Measurements from ENCODE around the gene PLEKHA1. TPM values are rescaled to one million over a fixed set of nuclear protein-coding genes. Genes with fewer than 3 reads are reported as not detected.

PLEKHA1 gene
- total RNA-seq, 2 experiments from 2014 or later = 5.5 to 7.3 TPM

DNA sequence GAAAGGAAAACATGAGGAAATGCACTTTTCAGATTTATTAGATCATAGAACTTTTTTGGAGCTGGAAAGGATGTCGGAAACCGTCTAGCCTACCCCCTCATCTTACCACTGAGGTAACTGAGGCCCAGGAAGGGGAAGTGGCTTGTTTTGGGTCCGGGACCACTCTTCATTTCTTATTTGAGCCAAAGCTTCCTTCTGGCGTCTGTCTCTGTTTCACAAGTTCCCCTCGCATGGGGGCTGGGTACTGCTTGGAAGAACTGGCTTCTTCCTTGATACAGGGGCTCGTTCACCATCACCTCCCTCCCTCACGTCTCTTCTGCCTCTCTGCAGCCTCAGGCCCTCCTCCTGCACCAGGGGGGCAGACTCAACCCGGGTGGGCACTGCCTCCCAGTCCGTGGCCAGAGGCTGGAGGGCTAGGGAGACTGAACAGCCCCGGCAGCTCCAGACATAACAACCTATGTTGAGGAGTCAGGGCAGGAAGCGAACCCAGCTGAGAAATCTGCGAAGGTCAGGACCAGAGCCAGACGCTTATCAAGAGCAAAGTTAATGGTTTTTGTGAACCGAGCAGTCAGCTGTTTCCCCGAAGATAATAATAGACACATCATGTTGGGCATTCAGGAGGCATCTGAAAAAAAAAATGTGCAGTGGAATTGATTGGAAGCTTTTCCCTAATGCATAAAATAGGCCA, 99.8 kb downstream of the PLEKHA1 start:
- no peak for TF ChIP-seq EZH2phosphoT487 (IDR thresholded peaks at IDR 0.05; ENCODE audit: borderline replicate concordance, low read depth, low read length)
- TF ChIP-seq, protein P1, sequence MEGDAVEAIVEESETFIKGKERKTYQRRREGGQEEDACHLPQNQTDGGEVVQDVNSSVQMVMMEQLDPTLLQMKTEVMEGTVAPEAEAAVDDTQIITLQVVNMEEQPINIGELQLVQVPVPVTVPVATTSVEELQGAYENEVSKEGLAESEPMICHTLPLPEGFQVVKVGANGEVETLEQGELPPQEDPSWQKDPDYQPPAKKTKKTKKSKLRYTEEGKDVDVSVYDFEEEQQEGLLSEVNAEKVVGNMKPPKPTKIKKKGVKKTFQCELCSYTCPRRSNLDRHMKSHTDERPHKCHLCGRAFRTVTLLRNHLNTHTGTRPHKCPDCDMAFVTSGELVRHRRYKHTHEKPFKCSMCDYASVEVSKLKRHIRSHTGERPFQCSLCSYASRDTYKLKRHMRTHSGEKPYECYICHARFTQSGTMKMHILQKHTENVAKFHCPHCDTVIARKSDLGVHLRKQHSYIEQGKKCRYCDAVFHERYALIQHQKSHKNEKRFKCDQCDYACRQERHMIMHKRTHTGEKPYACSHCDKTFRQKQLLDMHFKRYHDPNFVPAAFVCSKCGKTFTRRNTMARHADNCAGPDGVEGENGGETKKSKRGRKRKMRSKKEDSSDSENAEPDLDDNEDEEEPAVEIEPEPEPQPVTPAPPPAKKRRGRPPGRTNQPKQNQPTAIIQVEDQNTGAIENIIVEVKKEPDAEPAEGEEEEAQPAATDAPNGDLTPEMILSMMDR (conservative IDR thresholded peaks at IDR 0.05; ENCODE audit: low read length) = no peak
- Histone ChIP-seq H3K36me3 (ENCODE audit: insufficient read depth, low read length) (no peaks in the 10 kb centered on the region), H3K9me3 (ENCODE audit: low read length) (no peaks in the 10 kb centered on the region), H3K27ac (ENCODE audit: low read depth, low read length, poor library complexity, severe bottlenecking) (no peak overlapping the region), H3K4me2 (ENCODE audit: low read length) (no peak overlapping the region), H3K4me1 (ENCODE audit: insufficient read depth, low read length, poor library complexity, severe bottlenecking) (no peaks in the 10 kb centered on the region), H3K9me2 (ENCODE audit: insufficient read depth, low read length) (no peaks in the 10 kb centered on the region), H3K4me3 (ENCODE audit: low read depth, low read length, poor library complexity, severe bottlenecking) (no peak overlapping the region), H3K79me2 (ENCODE audit: insufficient read depth, low read depth, low read length) (no peaks in the 10 kb centered on the region), H2AFZ (ENCODE audit: low read length) (no peak overlapping the region), H4K20me1 (ENCODE audit: insufficient read depth, low read length) (no peaks in the 10 kb centered on the region)
- ChIA-PET CTCF (ENCODE audit: unreplicated experiment) (no interaction called here), POLR2A (no interaction called here)
- intact Hi-C loops (cut with micrococcal nuclease; ENCODE audit: unreplicated experiment) = no loop called here
- no TSS peak for BruUV-seq (replicated peaks)
- no peak for DNase-seq (ENCODE audit: low spot score)

DNA sequence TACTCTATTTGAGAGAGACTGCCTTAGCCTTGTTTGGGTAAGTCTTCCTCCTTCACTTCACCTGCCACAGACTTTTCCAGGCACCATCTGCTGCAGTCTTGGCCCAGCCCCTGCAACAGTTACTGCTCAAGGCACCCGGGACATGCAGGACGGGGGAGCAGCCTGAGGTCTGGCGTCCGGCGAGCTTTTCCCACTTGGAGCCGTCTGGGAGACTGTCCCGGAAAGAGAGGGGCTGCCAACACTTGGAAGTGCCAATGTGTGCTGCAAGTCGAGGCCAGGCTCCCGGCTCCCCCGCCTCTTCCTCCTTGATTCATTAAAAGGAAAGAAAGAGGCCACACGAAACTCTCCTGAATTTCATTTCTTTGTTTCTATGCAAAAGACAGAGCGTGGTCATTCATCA, 100.6 kb downstream of the PLEKHA1 start:
- CTCF ChIA-PET (ENCODE audit: unreplicated experiment) = no interaction called here
- POLR2A ChIA-PET = no interaction called here
- no peak for TF ChIP-seq EZH2phosphoT487 (IDR thresholded peaks at IDR 0.05; ENCODE audit: borderline replicate concordance, low read depth, low read length)
- TF ChIP-seq, protein P1 (conservative IDR thresholded peaks at IDR 0.05; ENCODE audit: low read length) = no peak
- Histone ChIP-seq H3K27ac (ENCODE audit: low read depth, low read length, poor library complexity, severe bottlenecking) (no peak overlapping the region), H3K9me2 (ENCODE audit: insufficient read depth, low read length) (no peaks in the 10 kb centered on the region), H3K4me3 (ENCODE audit: low read depth, low read length, poor library complexity, severe bottlenecking) (no peak overlapping the region), H2AFZ (ENCODE audit: low read length) (no peak overlapping the region), H3K9me3 (ENCODE audit: low read length) (no peaks in the 10 kb centered on the region), H3K79me2 (ENCODE audit: insufficient read depth, low read depth, low read length) (no peaks in the 10 kb centered on the region), H4K20me1 (ENCODE audit: insufficient read depth, low read length) (no peaks in the 10 kb centered on the region), H3K36me3 (ENCODE audit: insufficient read depth, low read length) (no peaks in the 10 kb centered on the region), H3K4me1 (ENCODE audit: insufficient read depth, low read length, poor library complexity, severe bottlenecking) (no peaks in the 10 kb centered on the region), H3K4me2 (ENCODE audit: low read length) (no peak overlapping the region)
- DNase-seq (ENCODE audit: low spot score) = no peak
- no TSS peak for BruUV-seq (replicated peaks)
- intact Hi-C loops (cut with micrococcal nuclease; ENCODE audit: unreplicated experiment) = no loop called here

DNA sequence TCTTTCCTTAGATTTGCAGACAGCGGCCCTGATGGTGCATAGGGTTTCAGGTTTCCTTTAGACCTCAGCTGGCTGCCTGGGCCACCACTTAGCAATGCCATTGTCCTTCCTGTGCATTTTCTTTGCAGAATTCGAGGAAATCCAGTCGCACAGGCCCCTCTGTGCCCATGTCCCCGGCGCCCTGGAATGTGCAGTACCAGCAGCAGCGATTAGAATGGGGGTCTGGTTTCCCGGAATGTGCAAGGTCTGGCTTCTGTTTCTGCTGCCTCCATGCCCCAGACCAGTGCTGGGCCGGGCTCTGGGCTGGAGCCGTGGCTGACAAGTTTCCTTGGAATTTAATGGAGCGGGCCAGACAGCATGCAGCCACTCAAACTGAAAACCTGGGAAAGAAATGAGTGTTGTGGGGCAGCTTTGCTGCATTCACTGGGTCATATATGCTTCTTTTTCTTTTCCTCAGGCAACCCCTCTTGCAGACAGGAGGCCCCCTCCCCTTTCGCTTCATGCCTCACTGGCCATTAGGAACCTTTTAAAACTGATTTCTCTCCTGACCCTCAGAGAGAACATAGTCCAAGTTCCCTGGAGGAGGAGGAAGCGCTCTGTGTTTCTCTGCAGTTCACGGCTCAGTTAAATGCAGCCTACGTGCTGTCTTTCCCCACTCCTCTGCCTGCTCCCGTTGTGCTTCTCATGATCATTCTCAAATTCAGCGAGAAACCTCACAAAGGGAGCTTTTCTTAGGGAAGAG, 101.3 kb downstream of the PLEKHA1 start:
- Histone ChIP-seq H3K4me3 (ENCODE audit: low read depth, low read length, poor library complexity, severe bottlenecking) (no peak overlapping the region), H2AFZ (ENCODE audit: low read length) (no peak overlapping the region), H3K4me2 (ENCODE audit: low read length) (no peak overlapping the region), H3K27ac (ENCODE audit: low read depth, low read length, poor library complexity, severe bottlenecking) (no peak overlapping the region), H4K20me1 (ENCODE audit: insufficient read depth, low read length) (no peaks in the 10 kb centered on the region), H3K36me3 (ENCODE audit: insufficient read depth, low read length) (no peaks in the 10 kb centered on the region), H3K4me1 (ENCODE audit: insufficient read depth, low read length, poor library complexity, severe bottlenecking) (no peaks in the 10 kb centered on the region), H3K9me3 (ENCODE audit: low read length) (no peaks in the 10 kb centered on the region), H3K79me2 (ENCODE audit: insufficient read depth, low read depth, low read length) (no peaks in the 10 kb centered on the region), H3K9me2 (ENCODE audit: insufficient read depth, low read length) (no peaks in the 10 kb centered on the region)
- CTCF ChIA-PET (ENCODE audit: unreplicated experiment) = no interaction called here
- BruUV-seq (replicated peaks) = no TSS peak
- POLR2A ChIA-PET = no interaction called here
- no peak for DNase-seq (ENCODE audit: low spot score)
- intact Hi-C loops (cut with micrococcal nuclease; ENCODE audit: unreplicated experiment) = no loop called here
- TF ChIP-seq, protein P1 (conservative IDR thresholded peaks at IDR 0.05; ENCODE audit: low read length) = no peak
- no peak for TF ChIP-seq EZH2phosphoT487 (IDR thresholded peaks at IDR 0.05; ENCODE audit: borderline replicate concordance, low read depth, low read length)

All from OCI-LY7 (cell line).